AG08396 (cell line): Measurements from ENCODE around the gene LIPG.
"Not testable (repeated sequence)": the region's sequence is repeated elsewhere in the genome, so short reads cannot be mapped to it uniquely, and the experiment has no call there.

Experiments
- DNase-seq: peaks from one replicate; pipeline ENCODE4 v3.0.0; 2012; ENCODE audit warnings: low spot score, mixed read lengths

Gene LIPG

DNA sequence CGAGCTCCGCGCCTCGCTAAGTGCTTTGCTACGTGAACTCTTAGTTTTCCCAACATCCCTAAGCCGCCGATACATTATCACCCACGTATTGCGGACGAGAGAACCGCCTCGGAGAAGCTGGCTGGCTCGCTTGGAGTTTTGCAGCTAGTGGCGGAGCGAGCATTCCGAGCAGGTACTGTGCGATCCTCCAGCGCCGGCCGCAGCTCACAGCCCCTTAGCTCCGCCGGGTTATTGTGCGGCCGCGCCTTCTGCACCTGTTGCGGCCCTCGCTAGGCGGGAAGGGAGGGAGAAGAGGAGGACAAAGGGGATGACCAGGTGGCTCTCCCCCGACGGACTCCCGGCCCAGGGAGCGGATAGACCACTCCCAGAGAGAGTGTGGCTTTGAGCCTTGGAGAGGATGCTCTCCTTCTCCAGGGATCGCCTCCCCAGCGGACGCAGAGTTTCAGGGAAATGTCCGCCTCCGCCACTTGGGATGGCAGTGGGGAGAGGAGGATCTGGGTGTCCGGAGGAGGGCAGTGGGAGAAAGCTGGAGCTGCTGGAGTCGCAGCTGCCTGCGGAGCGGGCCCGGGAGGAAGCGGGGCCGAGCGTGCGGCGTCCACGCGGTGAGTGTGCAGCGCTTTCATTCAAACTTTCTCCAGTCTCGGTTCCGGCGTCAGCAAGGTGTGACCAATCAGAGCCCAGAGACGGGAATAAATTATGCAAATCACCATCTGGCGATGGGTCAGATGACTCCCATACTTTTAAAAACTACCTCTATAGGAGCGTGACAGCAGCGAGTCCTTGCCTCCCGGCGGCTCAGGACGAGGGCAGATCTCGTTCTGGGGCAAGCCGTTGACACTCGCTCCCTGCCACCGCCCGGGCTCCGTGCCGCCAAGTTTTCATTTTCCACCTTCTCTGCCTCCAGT is at the start of gene LIPG:
LIPG (plus strand) TSS at position 769 of the 905 bp plus-strand sequence. CDS start 252 bp downstream, outside the sequence.
- DNase-seq, result peak; percentile 62

DNA sequence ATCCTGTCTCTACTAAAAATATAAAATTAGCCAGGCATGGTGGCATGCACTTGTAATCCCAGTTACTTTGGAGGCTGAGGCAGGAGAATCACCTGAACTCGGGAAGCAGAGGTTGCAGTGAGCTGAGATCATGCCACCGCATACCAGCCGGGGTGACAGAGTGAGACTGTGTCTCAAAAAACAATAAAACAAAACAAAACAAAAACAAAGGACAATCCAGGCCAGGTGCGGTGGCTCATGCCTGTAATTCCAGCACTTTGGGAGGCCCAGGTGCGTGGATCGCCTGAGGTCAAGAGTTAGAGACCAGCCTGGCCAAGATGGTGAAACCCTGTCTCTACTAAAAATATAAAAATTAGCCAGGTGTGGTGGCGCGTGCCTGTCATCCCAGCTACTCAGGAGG is 49.0 kb upstream of the LIPG start:
- DNase-seq, result not testable (repeated sequence)

DNA sequence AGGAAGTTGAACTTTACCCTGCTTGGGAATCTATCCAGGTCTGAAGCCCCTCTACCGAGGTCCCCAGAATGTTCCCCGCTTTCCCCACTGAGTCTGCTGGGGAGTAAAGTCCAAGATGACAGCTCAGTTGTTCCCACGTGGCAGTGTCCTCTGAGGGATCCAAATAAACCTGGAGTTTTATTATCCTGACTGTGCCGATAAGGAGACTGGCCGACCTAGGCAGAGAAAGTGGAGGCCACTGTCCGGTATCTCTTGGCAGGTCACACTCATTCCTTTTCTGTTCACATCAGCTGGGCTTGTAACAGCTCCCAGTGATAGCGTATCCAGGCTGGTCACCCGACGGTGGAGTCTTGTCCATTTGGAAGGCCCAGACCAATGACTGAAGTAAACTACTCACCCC is 47.3 kb upstream of the LIPG start:
- no peak for DNase-seq

DNA sequence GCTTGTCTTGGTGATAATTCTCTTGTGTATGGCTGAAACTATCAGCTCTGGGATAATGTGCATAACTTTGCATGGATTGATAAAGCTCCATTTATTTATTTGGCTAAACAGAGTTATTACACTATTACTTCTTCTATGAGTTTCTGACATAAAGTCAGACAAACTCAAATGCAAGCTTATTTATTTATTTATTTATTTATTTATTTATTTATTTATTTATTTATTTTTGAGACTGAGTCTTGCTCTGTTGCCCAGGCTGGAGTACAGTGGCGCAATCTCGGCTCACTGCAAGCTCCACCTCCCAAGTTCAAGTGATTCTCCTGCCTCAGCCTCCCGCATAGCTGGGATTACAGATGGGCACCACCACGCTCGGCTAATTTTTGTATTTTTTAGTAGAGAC is 46.9 kb upstream of the LIPG start:
- not testable (repeated sequence) for DNase-seq

DNA sequence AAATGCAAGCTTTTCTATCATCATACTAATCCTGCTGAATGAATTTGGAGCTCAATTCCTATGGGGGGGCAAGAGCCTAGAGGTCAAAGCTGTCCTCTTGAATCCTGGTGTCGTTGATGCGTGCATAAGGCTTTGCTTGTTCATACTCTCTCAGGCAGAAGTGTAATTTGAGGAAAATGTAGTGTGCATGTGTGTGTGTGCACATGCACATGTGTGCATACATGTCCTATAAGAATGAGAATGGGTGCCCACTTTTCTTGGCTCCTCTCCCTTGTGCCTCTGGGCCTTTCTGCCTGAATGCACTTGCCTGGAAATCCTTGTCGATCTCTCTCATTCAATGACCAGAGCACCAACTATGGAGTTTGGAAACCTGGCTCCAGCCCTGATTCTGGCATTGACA is 46.3 kb upstream of the LIPG start:
- no peak for DNase-seq

DNA sequence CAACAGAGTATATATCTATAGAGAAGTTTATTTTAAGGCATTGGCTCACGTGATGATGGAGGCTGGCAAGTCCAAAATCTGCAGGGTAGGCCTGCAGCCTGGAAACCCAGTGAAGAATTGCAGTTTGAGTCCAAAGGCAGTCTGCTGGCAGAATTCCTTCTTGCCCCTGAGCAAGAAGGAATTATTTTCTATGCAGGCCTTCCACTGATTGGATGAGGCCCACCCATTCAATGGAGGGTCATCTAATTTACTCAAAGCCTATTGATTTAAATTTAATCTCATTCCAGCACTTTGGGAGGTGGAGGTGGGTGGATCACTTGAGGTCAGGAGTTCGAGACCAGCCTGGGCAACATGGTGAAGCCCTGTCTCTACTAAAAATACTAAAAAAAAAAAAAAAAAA is 44.4 kb upstream of the LIPG start:
- no peak for DNase-seq

DNA sequence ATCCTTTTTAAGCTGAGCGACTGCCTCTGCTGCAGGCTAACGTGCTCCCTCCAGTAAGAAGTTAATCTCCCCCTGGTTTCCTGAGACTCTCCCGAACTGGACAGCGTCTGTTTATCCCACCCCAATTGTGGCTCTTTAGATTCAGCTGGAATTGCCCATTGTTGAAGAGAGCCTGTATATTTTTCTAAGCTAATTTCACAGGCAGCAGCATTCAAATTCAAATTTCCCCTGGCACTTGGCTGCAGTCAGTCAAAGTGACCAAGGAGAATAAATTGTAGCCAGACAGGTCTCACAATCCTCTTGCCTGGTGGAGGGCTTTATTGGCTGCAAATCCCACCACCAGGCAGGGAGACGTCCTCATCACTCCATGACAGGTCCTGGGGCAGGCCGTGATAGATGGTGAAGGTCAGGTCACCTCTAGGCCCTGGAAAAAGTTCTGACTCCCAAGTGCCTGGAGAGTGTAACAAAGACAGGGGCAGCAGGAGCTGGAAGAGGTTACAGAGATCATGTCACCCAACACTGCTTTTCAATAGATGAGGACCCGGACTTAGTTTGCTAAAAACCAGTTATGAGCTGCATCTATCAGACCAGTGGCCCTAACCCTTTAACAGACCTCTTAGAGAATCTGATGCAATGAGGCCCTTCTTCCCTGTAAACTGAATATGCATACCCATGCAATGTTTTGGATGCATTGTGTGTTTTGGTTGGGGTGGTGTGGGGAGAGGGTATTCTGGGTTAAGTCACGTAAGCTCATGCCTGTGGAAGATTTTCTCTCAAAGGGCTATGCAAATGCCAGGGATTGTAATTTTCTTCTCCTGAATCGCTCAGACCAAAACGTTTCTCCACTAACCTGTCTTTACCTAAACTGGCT is 42.5 kb upstream of the LIPG start:
- DNase-seq, result no peak

DNA sequence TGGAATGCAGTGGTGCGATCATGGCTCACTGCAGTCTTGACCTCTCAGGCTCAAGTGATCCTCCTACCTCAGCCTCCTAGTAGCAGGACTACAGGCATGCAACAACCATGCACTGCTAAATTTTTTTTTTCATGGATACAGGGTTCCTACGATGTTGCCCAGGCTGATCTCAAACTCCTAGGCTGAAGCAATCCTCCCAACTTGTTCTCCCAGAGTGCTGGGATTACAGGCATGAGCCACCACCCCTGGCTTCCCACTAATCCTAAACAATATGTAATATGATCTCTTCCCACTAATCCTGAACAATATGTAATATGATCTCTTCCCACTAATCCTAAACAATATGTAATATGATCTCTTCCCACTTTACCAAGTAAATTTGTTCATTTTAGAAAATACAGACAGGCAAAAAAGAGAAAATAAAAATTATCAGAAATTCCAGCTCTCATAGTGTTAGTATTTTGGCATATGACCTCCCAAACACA is 41.2 kb upstream of the LIPG start:
- no peak for DNase-seq

DNA sequence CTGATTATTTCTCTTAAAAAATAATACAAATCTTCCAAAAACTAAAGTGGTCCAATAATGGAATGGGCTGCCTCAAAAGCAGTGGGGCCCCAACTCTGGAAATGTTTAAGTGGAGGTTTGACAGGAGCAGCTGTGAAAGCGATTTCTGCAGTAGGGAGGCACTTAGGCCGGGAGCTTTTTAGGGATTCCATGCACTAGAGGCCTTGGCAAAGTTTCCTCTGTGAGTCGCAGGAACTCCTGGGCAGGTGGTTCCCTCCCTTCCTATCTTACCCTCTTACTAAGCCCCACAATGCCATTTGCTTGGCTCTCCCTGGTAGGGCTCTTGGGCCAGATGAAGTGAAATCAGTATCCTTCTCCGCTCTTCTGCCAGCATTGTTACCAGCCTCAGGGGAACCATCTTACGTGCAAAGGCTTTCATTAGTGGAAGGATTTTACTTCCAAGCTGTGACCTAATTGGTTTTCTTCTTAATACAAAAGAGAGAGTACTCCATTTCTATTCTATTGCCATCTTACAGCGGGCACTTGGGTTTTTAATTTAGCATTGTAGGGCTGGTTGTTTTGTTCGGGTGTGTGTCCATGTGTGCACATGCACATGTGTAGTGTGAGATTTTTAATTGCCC is 40.5 kb upstream of the LIPG start:
- DNase-seq, result no peak

DNA sequence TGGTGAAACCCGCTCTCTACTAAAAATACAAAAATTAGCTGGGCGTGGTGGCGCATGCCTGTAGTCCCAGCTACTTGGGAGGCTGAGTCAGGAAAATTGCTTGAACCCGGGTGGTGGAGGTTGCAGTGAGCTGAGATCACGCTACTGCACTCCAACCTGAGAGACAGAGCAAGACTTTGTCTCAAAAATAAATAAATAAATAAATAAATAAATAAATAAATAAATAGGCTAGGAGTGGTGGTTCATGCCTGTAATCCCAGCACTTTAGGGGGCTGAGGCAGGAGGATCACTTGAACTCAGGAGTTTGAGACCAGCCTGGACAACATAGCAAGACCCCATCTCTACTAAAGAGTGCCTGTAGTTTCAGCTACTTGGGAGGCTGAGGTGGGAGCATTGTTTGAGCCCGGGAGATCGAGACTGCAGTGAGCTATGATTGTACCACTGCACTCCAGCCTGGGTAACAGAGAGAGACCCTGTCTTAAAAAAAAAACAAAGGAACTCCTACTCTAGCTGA is 38.2 kb upstream of the LIPG start:
- not testable (repeated sequence) for DNase-seq

DNA sequence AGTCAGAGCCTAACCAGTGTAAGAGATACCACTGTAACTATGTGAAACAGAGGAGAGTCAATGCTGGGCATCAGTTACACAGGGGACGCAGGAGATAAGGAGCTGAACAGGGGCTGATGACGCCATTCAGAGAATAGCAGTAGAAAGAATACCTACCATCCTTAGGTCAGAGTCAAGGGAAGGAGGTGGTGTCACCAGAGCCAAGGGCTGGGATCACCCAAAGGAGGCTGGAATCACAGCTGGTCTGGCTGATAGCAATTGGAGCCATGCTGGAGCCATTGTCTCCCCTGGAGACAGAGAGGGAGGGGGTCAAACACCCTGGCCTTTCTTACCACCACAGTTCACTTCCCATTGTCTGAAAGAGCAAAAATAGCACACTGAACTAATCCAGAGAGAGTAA is 37.5 kb upstream of the LIPG start:
- no peak for DNase-seq

DNA sequence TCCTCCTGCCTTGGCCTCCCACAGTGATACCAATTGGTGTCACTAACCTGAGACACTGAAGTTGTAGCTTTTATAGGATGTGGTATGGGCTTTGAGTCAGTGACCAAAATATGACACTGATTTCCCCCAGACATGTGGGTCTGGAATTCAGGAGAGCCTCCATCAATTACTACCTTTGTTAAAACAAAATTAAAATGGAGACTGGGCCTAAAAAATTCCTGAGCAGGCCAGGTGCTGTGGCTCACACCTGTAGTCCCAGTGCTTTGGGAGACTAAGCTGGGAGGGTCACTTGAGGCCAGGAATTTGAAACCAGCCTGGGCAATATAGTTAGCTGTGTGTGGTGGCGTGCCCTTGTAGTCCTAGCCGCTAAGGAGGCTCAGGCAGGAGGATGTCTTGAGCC is 36.9 kb upstream of the LIPG start:
- DNase-seq, result no peak

DNA sequence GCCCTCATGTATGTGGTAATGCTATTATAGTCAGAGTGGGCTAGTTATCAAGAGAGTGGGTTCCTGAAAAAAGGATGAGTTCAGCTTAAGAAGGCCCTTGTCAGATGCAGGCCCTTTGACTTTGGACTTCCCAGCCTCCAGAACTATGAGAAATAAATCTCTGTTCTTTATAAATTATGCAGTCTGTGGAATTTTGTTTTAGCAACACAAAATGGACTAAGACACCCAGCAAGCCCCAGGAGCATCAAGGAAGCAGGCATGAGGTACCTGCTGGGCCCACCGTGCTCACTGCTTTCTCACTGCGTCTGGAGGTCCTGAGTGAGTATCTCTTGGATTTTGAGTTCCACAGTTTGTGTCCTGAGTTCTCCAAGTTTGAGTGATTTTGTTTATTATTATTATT is 35.9 kb upstream of the LIPG start:
- DNase-seq, result no peak

DNA sequence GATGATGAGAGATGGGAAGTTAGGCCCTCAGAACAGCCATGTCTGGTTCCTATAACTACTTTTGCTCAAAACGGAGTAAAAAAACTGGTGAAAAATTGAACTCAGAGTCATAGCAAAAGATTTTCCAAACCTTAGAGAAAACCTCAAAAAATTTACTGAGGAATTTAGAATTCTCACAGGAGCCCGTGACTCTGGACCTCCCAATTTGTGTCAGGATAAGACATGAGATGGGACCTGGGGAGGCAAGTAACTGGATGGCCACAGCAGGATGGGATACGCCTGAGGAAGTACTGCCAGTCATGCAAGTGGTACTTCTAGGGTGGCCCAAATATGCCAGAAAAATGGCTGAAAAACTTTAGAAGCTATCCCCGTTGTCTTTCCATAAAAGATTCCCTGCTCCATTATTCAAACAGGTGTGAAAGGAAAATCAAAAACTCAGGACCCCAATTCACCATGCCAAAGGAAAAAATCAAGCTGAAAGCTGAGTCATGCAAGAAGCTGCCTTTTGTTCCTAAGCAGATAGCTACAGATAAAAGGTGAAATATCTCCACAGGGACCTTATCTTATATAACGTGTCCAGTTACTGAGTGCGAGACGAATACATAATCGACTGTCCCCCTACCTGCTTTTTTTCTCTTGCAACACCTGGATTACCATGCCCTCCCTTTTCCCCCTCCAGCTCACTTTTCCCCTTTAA is 34.1 kb upstream of the LIPG start:
- no peak for DNase-seq

DNA sequence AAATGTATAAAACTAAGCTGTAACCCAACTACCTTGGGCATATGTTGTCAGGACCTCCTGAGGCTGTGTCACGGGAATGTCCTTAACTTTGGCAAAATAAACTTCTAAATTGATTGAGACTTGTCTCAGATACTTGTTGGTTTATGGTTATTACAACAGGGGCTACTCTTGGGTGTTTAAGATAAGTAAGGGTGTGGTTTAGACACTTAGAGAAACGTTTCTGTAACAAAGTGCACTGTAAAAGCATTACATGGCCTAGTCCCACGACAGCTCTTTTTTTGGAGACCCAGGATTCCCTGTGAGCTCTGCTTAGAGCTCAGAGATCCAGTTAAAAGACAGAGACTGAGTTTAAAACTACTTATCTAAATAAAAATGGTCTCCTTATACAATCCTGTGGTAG is 32.3 kb upstream of the LIPG start:
- no peak for DNase-seq

DNA sequence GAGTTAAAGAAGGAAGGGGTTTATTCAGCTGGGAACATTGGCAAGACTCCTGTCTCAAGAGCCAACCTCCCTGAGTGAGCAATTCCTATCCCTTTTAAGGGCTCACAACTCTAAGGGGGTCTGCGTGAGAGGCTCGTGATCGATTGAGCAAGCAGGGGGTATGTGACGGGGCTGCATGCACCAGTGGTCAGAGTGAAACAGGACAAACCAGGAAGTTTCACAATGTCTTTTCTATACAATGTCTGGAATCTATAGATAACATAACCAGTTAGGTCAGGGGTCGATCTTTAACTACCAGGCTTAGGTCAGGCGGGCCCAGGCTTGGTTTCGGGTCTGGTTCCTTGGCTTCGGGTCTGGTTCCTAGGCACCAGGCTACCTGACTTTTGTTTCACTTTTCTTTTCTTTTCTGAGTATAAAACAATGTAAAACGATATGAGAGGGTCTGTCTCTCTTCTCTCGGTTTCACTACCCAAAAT is 30.1 kb upstream of the LIPG start:
- no peak for DNase-seq

DNA sequence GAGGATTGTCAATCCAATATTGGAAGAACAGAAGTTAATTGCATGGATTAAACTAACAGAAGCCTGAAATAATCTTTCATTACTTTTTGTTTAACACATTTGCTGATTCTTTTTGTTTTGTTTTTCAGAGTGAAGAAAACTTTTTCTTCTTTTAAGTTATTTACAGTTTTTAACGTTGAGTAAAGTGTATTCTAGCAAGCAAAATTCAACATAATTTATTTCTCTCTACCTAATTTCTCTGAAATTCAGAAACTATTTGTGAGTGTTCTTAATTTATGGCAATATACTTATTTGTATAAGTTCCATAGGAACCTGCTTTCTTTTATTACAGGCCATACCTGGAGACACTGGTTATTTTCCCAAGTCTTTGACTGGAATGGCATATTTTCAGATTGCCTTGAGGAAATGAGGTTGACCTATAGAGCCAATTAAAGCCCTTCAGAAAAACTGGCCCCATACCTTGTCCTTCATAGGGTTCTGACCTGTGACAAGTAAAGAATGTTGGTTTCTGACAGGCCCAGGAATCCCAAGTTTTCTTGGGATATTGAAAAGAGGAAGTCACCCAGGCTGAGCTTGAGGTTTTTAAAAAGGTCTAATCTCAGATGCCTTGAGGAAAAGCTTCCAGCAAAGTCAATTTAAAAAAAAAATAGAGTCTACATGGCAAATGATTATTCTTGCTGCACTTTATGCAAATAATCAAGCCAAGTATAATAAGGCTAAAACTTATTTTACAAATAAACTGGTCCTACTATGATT is 26.8 kb upstream of the LIPG start:
- DNase-seq, result no peak

DNA sequence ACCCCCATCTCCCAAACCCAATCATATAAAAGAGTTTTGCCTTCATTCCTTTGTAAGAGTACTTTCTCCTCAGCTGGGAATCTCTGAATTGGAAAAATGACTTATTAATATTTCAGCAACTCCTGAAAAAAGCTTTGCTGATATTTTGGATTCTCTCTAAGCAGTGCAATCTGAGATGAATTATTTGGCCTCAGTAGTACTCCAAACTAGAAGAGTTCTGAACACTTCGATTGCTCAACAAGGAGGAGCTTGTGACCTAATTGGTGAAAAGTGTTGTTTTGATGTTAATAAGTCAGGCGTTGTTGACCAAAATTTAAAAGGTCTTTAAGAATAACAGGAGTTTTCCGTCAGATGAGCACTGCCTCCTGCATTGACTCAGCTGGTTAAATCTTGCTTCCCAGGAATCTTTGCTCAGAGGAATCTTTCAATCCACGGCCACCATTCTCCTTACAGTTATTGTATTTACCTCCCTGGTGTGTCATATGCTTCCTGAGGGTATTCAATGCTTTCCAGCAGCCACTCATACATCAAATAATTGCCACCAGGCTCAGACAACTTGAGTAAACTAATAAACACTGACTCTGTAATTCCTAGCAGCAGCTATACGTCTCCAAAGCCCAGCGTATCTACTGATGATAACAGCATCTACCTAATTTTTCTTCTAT is 24.5 kb upstream of the LIPG start:
- DNase-seq, result no peak

DNA sequence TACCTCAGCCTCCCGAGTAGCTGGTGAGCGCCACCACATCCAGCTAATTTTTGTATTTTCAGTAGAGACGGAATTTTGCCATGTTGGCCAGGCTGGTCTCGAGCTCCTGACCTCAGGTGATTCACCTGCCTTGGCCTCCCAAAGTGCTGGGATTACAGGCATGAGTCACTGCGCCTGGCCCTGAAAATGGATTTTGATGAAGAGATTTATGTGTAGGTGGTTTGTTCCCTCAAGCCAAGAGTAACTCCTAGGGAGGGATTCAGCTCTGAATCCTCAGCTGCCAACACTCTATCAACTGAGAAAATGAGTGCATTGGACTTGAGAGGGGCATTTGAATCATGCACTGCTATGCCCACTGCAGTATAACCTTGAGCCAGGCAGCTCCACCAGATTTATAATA is 17.5 kb upstream of the LIPG start:
- no peak for DNase-seq

DNA sequence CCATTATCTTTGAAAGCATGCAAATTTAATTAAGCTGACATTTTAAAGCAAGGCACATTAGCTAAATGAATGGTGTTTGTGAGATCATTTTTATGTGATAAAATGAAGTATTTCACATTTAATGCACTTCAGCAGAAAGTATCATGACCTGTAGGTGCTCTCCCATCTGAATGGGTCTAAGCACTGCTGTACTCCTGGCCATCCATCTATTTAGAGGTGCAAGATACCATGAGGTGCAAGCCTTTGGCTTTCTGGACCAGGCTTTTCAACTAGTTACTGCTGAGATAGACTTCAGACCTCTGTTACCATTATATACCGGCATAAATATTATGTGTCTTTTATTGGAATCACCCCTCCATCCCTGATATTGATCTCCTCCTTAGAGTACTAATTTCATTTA is 15.6 kb upstream of the LIPG start:
- no peak for DNase-seq
